ENCODE results near the gene RBP7. TPM values are rescaled to one million over a fixed set of nuclear protein-coding genes. Genes with fewer than 3 reads are reported as not detected.

Gene RBP7
- polyA plus RNA-seq, 1 of the 3 experiments (the other 2 are of a cell fraction): 2.5 TPM

DNA sequence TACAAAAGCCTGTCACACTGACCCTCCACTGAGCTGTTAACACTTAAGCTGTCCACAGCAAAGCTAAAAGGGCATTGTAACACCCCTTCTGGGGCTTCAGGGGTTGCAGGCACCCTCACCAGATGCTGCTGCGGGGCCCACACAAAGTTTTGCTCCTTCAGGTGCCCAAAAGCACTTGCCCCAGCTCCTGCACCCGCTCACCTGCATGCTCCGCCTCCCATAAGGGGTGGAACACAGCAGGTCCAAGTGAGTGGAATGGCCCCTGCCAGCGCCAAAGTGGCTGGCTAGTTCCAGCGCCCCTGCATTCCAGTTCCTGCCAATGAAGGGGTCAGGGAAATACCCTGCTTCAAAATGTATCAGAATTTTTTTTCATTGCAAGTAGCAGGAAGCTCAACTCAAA, 7.3 kb upstream of the RBP7 start:
- Histone ChIP-seq H3K9me2 (no peaks in the 10 kb centered on the region), H3K36me3 (replicated peaks in 1 of 2; ENCODE audit: control insufficient read depth in 1 of 2, insufficient read depth in 2 of 2, low read length in 1 of 2) (no peaks in the 10 kb centered on the region), H3K27ac (ENCODE audit: low read depth in 2 of 2, low read length in 1 of 2) (no peak overlapping the region), H3K4me1 (ENCODE audit: control insufficient read depth in 1 of 2, insufficient read depth in 2 of 2, low read depth in 1 of 2, low read length in 1 of 2) (no peaks in the 10 kb centered on the region), H3K4me3 (ENCODE audit: low read depth in 2 of 2, low read length in 1 of 2) (no peak overlapping the region), H3K79me2 (ENCODE audit: insufficient read depth) (no peaks in the 10 kb centered on the region), H3K27me3 (ENCODE audit: insufficient read depth) (no peaks in the 10 kb centered on the region), H3K4me2 (no peak overlapping the region), H2AFZ (ENCODE audit: low read depth) (no peak overlapping the region), H3F3A (replicated peaks; ENCODE audit: insufficient read depth) (no peaks in the 10 kb centered on the region), H4K20me1 (ENCODE audit: insufficient read depth) (no peaks in the 10 kb centered on the region), H3K9ac (no peak overlapping the region), H3K9me3 (no peaks in the 10 kb centered on the region)
- ChIA-PET CTCF (no interaction called here), POLR2A (interaction anchor here (0.6 kb wide), 1 partner anchor 131 kb away, joined by 3 read pairs; no protein-coding TSS in a partner anchor)
- 78% methylated on average over 5 of the region's 5 CpGs for WGBS (ENCODE audit: low lambda C conversion rate)
- TF ChIP-seq JUND (IDR thresholded peaks at IDR 0.05) (no peak), USF1 (IDR thresholded peaks at IDR 0.05; ENCODE audit: borderline replicate concordance, low read depth) (no peak), IRF3 (IDR thresholded peaks at IDR 0.05; ENCODE audit: low read depth, low read length) (no peak), RCOR1 (IDR thresholded peaks at IDR 0.05; ENCODE audit: low read length) (no peak), EZH2phosphoT487 (IDR thresholded peaks at IDR 0.05; ENCODE audit: borderline replicate concordance, low read depth) (no peak), RFX5 (IDR thresholded peaks at IDR 0.05; ENCODE audit: low read length) (no peak), GABPA (IDR thresholded peaks at IDR 0.05; ENCODE audit: low read depth) (no peak), GATA2 (CRISPR knock-in tag; IDR thresholded peaks at IDR 0.05) (no peak), EP300 (IDR thresholded peaks at IDR 0.05; ENCODE audit: borderline replicate concordance in 1 of 2, low read depth in 1 of 2, low read length in 1 of 2) (no peak), RAD21 (IDR thresholded peaks at IDR 0.05; ENCODE audit: low read length) (no peak)
- TF ChIP-seq, protein P1, sequence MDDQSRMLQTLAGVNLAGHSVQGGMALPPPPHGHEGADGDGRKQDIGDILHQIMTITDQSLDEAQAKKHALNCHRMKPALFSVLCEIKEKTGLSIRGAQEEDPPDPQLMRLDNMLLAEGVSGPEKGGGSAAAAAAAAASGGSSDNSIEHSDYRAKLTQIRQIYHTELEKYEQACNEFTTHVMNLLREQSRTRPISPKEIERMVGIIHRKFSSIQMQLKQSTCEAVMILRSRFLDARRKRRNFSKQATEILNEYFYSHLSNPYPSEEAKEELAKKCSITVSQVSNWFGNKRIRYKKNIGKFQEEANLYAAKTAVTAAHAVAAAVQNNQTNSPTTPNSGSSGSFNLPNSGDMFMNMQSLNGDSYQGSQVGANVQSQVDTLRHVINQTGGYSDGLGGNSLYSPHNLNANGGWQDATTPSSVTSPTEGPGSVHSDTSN (IDR thresholded peaks at IDR 0.05): no peak
- DNase-seq: no peak

DNA sequence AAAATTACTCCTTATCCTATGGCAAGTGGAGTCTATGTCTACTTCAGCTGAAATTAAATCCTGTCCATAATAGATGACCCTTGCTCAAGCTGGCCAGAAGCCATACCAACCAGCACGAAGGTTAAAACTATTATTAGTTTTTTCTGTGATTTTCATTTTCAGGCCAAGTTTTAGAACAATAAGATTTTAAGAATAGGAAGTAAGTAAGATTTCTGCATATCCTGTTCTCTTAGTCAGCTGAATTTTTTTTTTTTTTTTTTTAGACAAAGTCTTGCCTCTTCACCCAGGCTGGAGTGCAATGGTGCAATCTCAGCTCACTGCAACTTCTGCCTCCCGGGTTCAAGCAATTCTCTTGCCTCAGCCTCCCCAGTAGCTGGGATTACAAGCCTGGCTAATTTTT, 6.1 kb upstream of the RBP7 start:
- no peak for DNase-seq
- ChIA-PET POLR2A (no interaction called here), CTCF (interaction anchor here (1.3 kb wide), 1 partner anchor 30 kb away, joined by 3 read pairs; no protein-coding TSS in a partner anchor)
- 61% methylated on average over 2 of the region's 2 CpGs for WGBS (ENCODE audit: low lambda C conversion rate)
- no peaks in the 10 kb centered on the region for H3K36me3 ChIP-seq (replicated peaks in 1 of 2; ENCODE audit: control insufficient read depth in 1 of 2, insufficient read depth in 2 of 2, low read length in 1 of 2)
- no peaks in the 10 kb centered on the region for H3K9me2 ChIP-seq
- no peaks in the 10 kb centered on the region for H4K20me1 ChIP-seq (ENCODE audit: insufficient read depth)
- H3K27ac ChIP-seq (ENCODE audit: low read depth in 2 of 2, low read length in 1 of 2): no peak overlapping the region
- no peaks in the 10 kb centered on the region for H3F3A ChIP-seq (replicated peaks; ENCODE audit: insufficient read depth)
- no peak for TF ChIP-seq JUND (IDR thresholded peaks at IDR 0.05)
- no peak for TF ChIP-seq ELF1 (IDR thresholded peaks at IDR 0.05)
- no peak for TF ChIP-seq RFX5 (IDR thresholded peaks at IDR 0.05; ENCODE audit: low read length)
- TF ChIP-seq, protein P2, sequence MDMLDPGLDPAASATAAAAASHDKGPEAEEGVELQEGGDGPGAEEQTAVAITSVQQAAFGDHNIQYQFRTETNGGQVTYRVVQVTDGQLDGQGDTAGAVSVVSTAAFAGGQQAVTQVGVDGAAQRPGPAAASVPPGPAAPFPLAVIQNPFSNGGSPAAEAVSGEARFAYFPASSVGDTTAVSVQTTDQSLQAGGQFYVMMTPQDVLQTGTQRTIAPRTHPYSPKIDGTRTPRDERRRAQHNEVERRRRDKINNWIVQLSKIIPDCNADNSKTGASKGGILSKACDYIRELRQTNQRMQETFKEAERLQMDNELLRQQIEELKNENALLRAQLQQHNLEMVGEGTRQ (IDR thresholded peaks at IDR 0.05; ENCODE audit: borderline replicate concordance, low read depth, low read length): no peak
- TF ChIP-seq POLR2AphosphoS5 (IDR thresholded peaks at IDR 0.05; ENCODE audit: low read depth, low read length): no peak
- TF ChIP-seq FOSL2 (IDR thresholded peaks at IDR 0.05; ENCODE audit: borderline replicate concordance, low read depth): no peak
- TF ChIP-seq NRF1 (IDR thresholded peaks at IDR 0.05; ENCODE audit: low read depth, low read length): no peak
- no peaks in the 10 kb centered on the region for H3K27me3 ChIP-seq (ENCODE audit: insufficient read depth)
- H3K9ac ChIP-seq: no peak overlapping the region
- no peak overlapping the region for H2AFZ ChIP-seq (ENCODE audit: low read depth)
- no peaks in the 10 kb centered on the region for H3K9me3 ChIP-seq
- no peak overlapping the region for H3K4me3 ChIP-seq (ENCODE audit: low read depth in 2 of 2, low read length in 1 of 2)
- H3K4me1 ChIP-seq (ENCODE audit: control insufficient read depth in 1 of 2, insufficient read depth in 2 of 2, low read depth in 1 of 2, low read length in 1 of 2): no peaks in the 10 kb centered on the region
- no peak overlapping the region for H3K4me2 ChIP-seq
- no peaks in the 10 kb centered on the region for H3K79me2 ChIP-seq (ENCODE audit: insufficient read depth)
